Right lobe of liver (tissue), 6 donors: ENCODE measurements around the gene ARFGEF3. TPM values are rescaled to one million over a fixed set of nuclear protein-coding genes. Genes with fewer than 3 reads are reported as not detected.

Experiments used
- ATAC-seq, 4 donors: fragments of 200-7000 bp; cut with Tn5 transposase; one replicate each; pipeline ENCODE4 v1.9.1; 2020; ENCODE audit warnings: mild to moderate bottlenecking in 4 of 4, moderate library complexity in 4 of 4
- DNase-seq, 3 donors: peaks; one replicate each; pipeline ENCODE4 v3.0.0-alpha.2; 2020
- H3K27ac ChIP-seq, 3 donors: fragments of 200-600 bp; one replicate each; pipeline ENCODE4 v1.8.0; 2022
- H3K27me3 ChIP-seq, 2 donors: fragments of 200-600 bp; one replicate each; pipeline ENCODE4 v1.8.0; 2022
- H3K36me3 ChIP-seq, 4 donors: fragments of 200-600 bp; sonication (generic) in 1 of 4; one replicate each; pipeline versions ENCODE4 v1.5.1 to v1.8.0; 2017 to 2022; ENCODE audit warnings: control low read depth in 1 of 4
- H3K4me1 ChIP-seq, 4 donors: fragments of 200-600 bp; sonication (generic) in 1 of 4; one replicate each; pipeline versions ENCODE4 v1.5.1 to v1.8.0; 2017 to 2022; ENCODE audit warnings: control low read depth in 1 of 4
- H3K4me3 ChIP-seq, 3 donors: fragments of 200-600 bp; one replicate each; pipeline ENCODE4 v1.8.0; 2022
- H3K9me3 ChIP-seq, 4 donors: fragments of 200-600 bp; sonication (generic) in 1 of 4; one replicate each; pipeline versions ENCODE4 v1.5.1 to v1.8.0; 2017 to 2022; ENCODE audit warnings: control low read depth in 1 of 4
- CTCF ChIP-seq, 4 donors: fragments of 200-600 bp in 3 of 4; fragments of 450-650 bp in 1 of 4; IDR thresholded peaks; one replicate each; pipeline versions ENCODE4 v1.5.1 to v1.8.0; 2016 to 2022; ENCODE audit warnings: antibody characterized with exemption in 4 of 4, mild to moderate bottlenecking in 2 of 4
- POLR2A ChIP-seq: fragments of 450-650 bp; IDR thresholded peaks from one replicate; pipeline ENCODE4 v1.6.1; 2017; ENCODE audit warnings: antibody characterized with exemption, mild to moderate bottlenecking
- WGBS: methylation state at CpG from one replicate; pipeline ENCODE4 v1.1.6; 2018; ENCODE audit warnings: low coverage, low lambda C conversion rate; ENCODE audit not compliant: insufficient coverage; ENCODE audit errors: missing lambda C conversion rate; 5-methylcytosine and 5-hydroxymethylcytosine counted together
- intact Hi-C, 2 donors: fragments of 100-400 bp; cut with DNase I; formaldehyde crosslinking; loops; one replicate each; pipeline versions ENCODE4 v1.11.2 to v1.14.1; 2022
- total RNA-seq, 6 experiments: library from RNA; depleted of rRNA in 2 of 6; stranded (reverse); fragments of >200 nt in 2 of 6; fragmentation: NEBNext Ultra II Directional in 3 of 6; extraction: Animal tissue kit (Norgen Biotek cat#: 25700) in 3 of 6; gene quantifications; one replicate each; pipeline versions ENCODE4 v1.1.0 to v1.2.4, GENCODE V29; 2016 to 2023
- donor health status: DM: no; HTN: yes; CAD: no.
- donor health status: DM: no; HTN: no; CAD: no.
- donor health status: DM: no; HTN: no; CAD: no.
- donor health status: DM: no; HTN: yes; CAD: no.
- donor health status: DM: no; HTN: yes; CAD: no.

ARFGEF3 gene
- total RNA-seq, 6 experiments from 2014 or later: 0.07 to 2.0 (median 0.24) TPM

GRCh38 chr6:138128096-138128495 is 33.6 kb upstream of the ARFGEF3 start:
- Histone ChIP-seq H3K9me3 (no peaks in the 10 kb centered on the region), H3K36me3 (no peaks in the 10 kb centered on the region), H3K4me3 (no peak overlapping the region), H3K27ac (no peak overlapping the region), H3K27me3 (no peaks in the 10 kb centered on the region), H3K4me1 (no peaks in the 10 kb centered on the region)
- intact Hi-C loops: loop anchor here in 1 of 2 donors (10.0 kb wide), 1 partner anchor 287 kb away; no protein-coding TSS in a partner anchor
- no peak for DNase-seq
- WGBS: 65% methylated on average over 2 of the region's 3 CpGs
- TF ChIP-seq POLR2A: no peak
- no peak for TF ChIP-seq CTCF (IDR thresholded peaks at IDR 0.05)
- ATAC-seq: no peak

GRCh38 chr6:138129190-138129589 is 32.5 kb upstream of the ARFGEF3 start:
- Histone ChIP-seq H3K27ac (no peak overlapping the region), H3K27me3 (no peaks in the 10 kb centered on the region), H3K9me3 (no peaks in the 10 kb centered on the region), H3K36me3 (no peaks in the 10 kb centered on the region), H3K4me3 (no peak overlapping the region), H3K4me1 (no peaks in the 10 kb centered on the region)
- 88% methylated on average over 4 of the region's 8 CpGs for WGBS
- ATAC-seq: no peak
- intact Hi-C loops: loop anchor here in 1 of 2 donors (10.0 kb wide), 1 partner anchor 286 kb away; no protein-coding TSS in a partner anchor
- no peak for DNase-seq
- TF ChIP-seq CTCF (IDR thresholded peaks at IDR 0.05): no peak
- no peak for TF ChIP-seq POLR2A

GRCh38 chr6:138142806-138143205 is 18.9 kb upstream of the ARFGEF3 start:
- Histone ChIP-seq H3K4me1 (no peaks in the 10 kb centered on the region), H3K36me3 (no peaks in the 10 kb centered on the region), H3K9me3 (no peaks in the 10 kb centered on the region), H3K27ac (no peak overlapping the region), H3K4me3 (no peak overlapping the region), H3K27me3 (no peaks in the 10 kb centered on the region)
- no peak for DNase-seq
- WGBS: 62% methylated on average over 4 of the region's 4 CpGs
- no peak for ATAC-seq
- intact Hi-C loops: no loop called here
- TF ChIP-seq CTCF (IDR thresholded peaks at IDR 0.05) (no peak), POLR2A (no peak)

GRCh38 chr6:138145402-138145801 is 16.3 kb upstream of the ARFGEF3 start:
- TF ChIP-seq POLR2A: no peak
- no peak for TF ChIP-seq CTCF (IDR thresholded peaks at IDR 0.05)
- no peaks in the 10 kb centered on the region for H3K4me1 ChIP-seq
- no peak overlapping the region for H3K27ac ChIP-seq
- no peaks in the 10 kb centered on the region for H3K9me3 ChIP-seq
- H3K27me3 ChIP-seq: no peaks in the 10 kb centered on the region
- ATAC-seq (no peak), DNase-seq (no peak)
- intact Hi-C loops: no loop called here
- 82% methylated on average over 3 of the region's 3 CpGs for WGBS
- H3K4me3 ChIP-seq: no peak overlapping the region
- no peaks in the 10 kb centered on the region for H3K36me3 ChIP-seq

- no peaks in the 10 kb centered on the region for H3K4me1 ChIP-seq
- DNase-seq: no peak
- H3K27ac ChIP-seq: no peak overlapping the region
- no peaks in the 10 kb centered on the region for H3K36me3 ChIP-seq
- H3K9me3 ChIP-seq: no peaks in the 10 kb centered on the region
- intact Hi-C loops: no loop called here
- H3K4me3 ChIP-seq: no peak overlapping the region
- no peak for ATAC-seq
- H3K27me3 ChIP-seq: no peaks in the 10 kb centered on the region
- TF ChIP-seq CTCF (IDR thresholded peaks at IDR 0.05): no peak
- TF ChIP-seq POLR2A: no peak
- WGBS: 86% methylated on average over 1 of the region's 5 CpGs
Measured at GRCh38 chr6:138146544-138146943, 15.2 kb upstream of the ARFGEF3 start.
